Epithelial cell of prostate (primary cell): Measurements from ENCODE around the gene DAPK1.

Experiments
- DNase-seq: peaks from one replicate; pipeline ENCODE4 v3.0.0-alpha.2; 2011; ENCODE audit warnings: low read depth, low spot score
- H3K27ac ChIP-seq: fragments of 450-650 bp; 2 replicates; pipeline ENCODE4 v1.5.1; 2017; ENCODE audit warnings: mild to moderate bottlenecking

DAPK1 gene

GRCh38 chr9:87748881-87749280 is 251.2 kb downstream of the DAPK1 start:
- H3K27ac ChIP-seq = no peak overlapping the region
- DNase-seq = no peak

GRCh38 chr9:87749335-87750035 is 251.8 kb downstream of the DAPK1 start:
- DNase-seq = no peak
- no peak overlapping the region for H3K27ac ChIP-seq

GRCh38 chr9:87750726-87751125 is 253.1 kb downstream of the DAPK1 start:
- H3K27ac ChIP-seq = no peak overlapping the region
- DNase-seq = no peak

GRCh38 chr9:87751423-87751822 is 253.8 kb downstream of the DAPK1 start:
- no peak overlapping the region for H3K27ac ChIP-seq
- no peak for DNase-seq

- H3K27ac ChIP-seq = no peak overlapping the region
- no peak for DNase-seq
Observed at GRCh38 chr9:87751868-87752267, 254.2 kb downstream of the DAPK1 start.

- no peak overlapping the region for H3K27ac ChIP-seq
- no peak for DNase-seq
Observed at GRCh38 chr9:87753313-87753712, 255.6 kb downstream of the DAPK1 start.
